ENCODE data around the gene OR2A5.
"Not testable (repeated sequence)": the region's sequence is repeated elsewhere in the genome, so short reads cannot be mapped to it uniquely, and the experiment has no call there.

Gene OR2A5, protein sequence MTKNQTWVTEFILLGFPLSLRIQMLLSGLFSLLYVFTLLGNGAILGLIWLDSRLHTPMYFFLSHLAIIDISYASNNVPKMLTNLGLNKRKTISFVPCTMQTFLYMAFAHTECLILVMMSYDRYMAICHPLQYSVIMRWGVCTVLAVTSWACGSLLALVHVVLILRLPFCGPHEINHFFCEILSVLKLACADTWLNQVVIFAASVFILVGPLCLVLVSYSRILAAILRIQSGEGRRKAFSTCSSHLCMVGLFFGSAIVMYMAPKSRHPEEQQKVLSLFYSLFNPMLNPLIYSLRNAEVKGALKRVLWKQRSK

GRCh38 chr7:144048648-144049047, at the start of gene OR2A5:
Gene OR2A5 (plus strand): TSS chr7:144048948. CDS start chr7:144050402, 1,454 bp downstream.
- DNase-seq (ENCODE audit: low spot score): no peak
- FAIRE-seq: no peak

DNA sequence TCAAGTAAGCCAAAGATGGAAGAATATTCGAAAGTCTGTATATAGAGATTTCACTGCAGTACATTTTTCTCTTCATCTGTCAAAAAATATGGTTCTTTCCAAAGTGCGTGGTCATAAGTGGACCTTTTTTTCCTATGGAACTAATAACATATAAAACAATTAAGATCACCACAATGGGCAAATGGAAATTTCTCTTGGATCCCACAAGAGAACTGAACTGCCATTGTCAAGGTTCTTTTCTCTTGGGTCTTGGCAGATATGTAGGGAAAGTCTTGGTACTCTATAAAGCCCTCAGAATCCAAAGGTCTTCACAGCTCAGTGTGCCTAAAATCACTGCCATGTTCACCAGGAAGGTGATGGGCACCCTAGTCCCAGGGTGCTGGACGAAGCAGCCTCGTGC, 48.7 kb upstream of the OR2A5 start, which contains the start of gene OR6B1:
TSS of gene OR6B1 (plus strand) at position 301 of the 400 bp plus-strand sequence. CDS start 3,677 bp downstream, outside the sequence.
- DNase-seq (ENCODE audit: low spot score): no peak
- FAIRE-seq: no peak

GRCh38 chr7:144001543-144001942, 47.2 kb upstream of the OR2A5 start:
- FAIRE-seq: no peak
- no peak for DNase-seq (ENCODE audit: low spot score)

DNA sequence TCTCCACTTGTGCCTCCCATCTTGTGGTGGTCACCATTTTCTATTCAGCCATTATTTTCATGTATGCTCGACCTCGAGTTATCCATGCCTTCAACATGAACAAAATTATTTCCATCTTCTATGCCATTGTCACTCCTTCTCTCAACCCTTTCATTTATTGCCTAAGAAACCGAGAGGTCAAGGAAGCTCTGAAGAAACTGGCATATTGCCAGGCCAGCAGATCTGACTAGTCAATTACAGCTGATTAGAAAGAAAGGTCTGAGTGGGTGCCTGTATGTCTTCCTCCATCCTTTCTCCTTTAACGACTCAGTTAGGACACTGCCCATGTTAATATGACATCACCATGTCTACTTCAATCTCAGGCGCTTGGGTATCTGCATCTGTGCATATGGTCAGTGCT, 44.0 kb upstream of the OR2A5 start:
- no peak for FAIRE-seq
- no peak for DNase-seq (ENCODE audit: low spot score)

DNA sequence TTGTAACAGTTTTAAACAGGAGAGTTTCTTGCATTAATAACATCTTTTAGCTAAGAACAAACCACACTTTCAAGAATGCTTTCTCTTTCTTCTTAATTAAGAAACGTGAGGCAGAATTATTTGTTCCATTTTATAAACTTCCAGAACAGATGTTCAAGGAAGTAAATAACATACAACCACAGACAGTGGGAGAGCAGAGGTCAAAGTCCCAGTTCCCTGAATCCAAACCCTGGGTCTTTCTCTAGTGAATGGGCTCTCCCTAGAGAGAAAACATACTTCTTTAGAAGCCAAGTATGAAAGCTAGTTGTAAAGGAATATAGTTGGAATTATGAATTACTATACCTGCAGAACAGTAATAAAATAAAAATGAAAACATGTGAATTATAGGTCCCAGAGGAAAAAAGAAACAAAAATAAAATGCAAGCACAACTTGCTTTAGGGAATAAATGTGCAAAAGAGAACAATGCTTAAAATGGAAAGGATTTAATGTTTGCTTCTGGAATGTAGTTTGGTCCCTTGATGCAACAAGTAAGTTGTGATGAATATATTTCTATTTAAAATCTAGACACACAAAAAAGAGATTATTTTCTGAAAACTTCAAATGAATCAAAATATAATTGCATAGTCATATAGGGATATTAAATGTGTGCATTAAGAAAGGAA, 42.6 kb upstream of the OR2A5 start:
- FAIRE-seq (no peak), DNase-seq (ENCODE audit: low spot score) (no peak)

DNA sequence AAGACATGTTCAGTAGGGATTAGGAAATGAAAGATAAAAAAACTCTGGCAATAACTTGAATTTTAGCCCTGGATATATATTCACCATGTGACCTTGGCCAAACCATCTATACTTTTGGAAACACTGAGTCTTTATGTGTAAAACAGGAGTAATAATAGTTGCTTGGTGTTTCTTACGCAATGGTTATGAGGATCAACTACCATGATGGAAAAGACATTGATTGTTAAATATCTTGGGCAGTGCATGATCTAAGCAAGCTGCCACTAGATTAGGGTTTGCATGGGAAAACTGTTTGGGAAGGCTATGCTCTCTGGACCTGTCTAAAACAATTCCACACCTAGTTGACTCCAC, 42.1 kb upstream of the OR2A5 start:
- FAIRE-seq: no peak
- no peak for DNase-seq (ENCODE audit: low spot score)

- no peak for DNase-seq (ENCODE audit: low spot score)
- FAIRE-seq: no peak
Measured at GRCh38 chr7:144009361-144009760, 39.4 kb upstream of the OR2A5 start.

DNA sequence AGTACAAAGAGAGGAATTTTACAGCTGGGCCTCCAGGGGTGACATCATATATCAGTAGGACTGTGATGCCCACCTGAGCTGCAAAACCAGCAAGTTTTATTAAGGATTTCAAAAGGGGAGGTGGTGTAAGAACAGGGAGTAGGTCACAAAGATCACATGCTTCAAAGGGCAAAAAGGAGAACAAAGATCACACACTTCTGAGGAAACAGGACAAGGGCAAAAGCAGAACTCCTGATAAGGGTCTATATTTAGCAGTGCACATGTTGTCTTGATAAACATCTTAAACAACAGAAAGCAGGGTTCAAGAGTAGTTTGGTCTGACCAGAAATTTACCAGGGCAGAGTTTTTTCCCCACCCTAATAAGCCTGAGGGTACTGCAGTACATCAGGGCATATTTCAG, 38.7 kb upstream of the OR2A5 start:
- DNase-seq (ENCODE audit: low spot score); FAIRE-seq: not testable (repeated sequence)

- not testable (repeated sequence) for FAIRE-seq; DNase-seq (ENCODE audit: low spot score)
Measured at GRCh38 chr7:144010821-144011220, 37.9 kb upstream of the OR2A5 start.

- FAIRE-seq (no peak), DNase-seq (ENCODE audit: low spot score) (no peak)
Measured at GRCh38 chr7:144011458-144012230, 37.1 kb upstream of the OR2A5 start.

DNA sequence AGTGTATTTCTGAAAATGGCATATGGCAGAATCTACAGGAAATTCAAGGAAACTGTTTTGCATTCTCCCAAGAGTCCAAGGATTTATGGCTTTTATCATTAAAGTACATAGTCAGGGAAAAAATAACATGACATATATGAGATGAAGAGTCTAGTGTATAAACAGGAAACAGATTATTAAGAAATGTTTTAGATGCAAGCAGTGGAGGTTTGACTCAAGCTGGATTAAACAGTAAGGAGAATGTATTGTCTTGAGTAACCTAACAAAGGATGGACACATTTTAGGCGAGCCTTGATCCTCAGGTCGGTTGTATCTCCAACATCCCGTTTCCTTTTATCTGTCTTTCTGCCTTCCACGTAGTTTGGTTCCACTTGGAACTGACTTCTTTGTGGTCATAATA, 30.7 kb upstream of the OR2A5 start:
- FAIRE-seq: no peak
- no peak for DNase-seq (ENCODE audit: low spot score)

DNA sequence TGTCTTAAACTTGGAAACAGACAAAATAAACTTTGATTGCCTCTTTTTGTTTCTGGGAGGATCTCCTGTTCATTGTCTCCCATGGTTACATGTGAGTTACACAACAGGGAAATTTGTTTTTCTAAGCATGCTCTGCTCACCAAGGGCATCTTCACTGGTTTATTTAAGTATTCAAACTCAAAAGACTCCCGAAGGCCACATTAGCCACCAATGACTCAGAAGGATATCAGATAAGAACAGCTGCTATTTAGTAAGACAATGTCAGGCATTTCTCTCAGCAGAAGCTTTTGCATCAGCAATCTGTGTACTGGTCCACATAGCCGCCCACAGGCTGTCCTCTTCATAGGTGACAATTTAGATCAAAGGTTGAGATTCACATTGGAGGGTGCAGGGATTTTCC, 29.3 kb upstream of the OR2A5 start:
- FAIRE-seq (no peak), DNase-seq (ENCODE audit: low spot score) (peak; percentile 4)

DNA sequence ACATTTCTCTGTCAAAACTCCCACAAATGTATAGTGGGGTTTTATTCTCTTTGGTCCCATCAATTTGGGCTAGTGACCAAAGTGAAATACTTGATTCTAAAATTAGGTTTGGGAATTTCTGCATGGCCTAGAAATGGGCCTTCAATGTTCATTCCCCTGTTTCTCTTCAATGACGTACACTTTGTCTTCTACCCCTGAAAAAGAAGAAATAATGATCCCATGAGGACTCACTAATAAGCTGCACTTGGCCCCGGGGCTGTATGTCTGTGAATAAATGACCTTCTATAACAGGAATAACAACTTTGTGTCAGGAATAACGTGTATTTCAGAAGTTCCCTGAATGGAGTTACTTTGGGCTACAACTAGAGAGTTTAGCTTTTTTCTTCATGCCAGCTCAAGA, 28.4 kb upstream of the OR2A5 start:
- FAIRE-seq: no peak
- no peak for DNase-seq (ENCODE audit: low spot score)

DNA sequence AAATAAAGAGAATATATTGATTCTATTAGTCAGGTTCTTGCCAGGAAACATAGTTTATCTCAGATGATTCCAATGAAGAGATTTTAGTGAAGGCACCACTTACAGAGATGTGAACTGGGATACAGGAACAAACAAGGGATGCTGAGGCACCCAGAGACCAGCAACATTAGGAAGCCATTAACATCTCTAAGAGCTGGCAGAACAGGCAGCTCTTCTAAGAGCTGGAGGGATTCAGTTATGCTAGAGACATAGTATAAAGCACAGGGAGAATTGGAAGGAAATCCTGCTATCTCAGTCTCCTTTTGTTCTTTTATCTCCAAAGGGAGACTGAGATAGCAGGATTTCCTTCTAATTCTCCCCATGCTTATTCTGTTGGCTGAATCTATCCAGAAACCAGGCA, 26.6 kb upstream of the OR2A5 start:
- DNase-seq (ENCODE audit: low spot score) (no peak), FAIRE-seq (no peak)

- FAIRE-seq: no peak
Measured at GRCh38 chr7:144023171-144023827, 25.4 kb upstream of the OR2A5 start.

DNA sequence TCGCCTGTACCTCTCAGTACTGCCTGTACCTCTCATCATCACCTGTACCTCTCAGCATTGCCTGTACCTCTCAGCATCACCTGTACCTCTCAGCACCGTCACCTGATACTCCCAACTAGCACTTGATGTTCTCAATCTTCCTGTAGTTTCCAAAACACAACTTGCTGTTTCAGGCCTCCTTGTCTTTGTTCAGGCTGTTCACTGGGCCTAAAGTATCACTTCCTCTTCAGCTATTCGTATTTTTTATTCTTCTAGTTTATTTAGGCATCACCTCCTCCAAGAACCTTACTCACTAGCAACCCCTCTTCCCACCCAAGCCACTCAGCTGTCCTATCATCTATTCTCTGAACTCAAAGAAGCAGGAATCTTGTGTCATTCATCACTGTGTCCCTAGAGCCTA, 24.5 kb upstream of the OR2A5 start:
- DNase-seq (ENCODE audit: low spot score) (no peak), FAIRE-seq (no peak)

More at GRCh38 chr7:144023171-144023827, 25.4 kb upstream of the OR2A5 start:
- no peak for DNase-seq (ENCODE audit: low spot score)

DNA sequence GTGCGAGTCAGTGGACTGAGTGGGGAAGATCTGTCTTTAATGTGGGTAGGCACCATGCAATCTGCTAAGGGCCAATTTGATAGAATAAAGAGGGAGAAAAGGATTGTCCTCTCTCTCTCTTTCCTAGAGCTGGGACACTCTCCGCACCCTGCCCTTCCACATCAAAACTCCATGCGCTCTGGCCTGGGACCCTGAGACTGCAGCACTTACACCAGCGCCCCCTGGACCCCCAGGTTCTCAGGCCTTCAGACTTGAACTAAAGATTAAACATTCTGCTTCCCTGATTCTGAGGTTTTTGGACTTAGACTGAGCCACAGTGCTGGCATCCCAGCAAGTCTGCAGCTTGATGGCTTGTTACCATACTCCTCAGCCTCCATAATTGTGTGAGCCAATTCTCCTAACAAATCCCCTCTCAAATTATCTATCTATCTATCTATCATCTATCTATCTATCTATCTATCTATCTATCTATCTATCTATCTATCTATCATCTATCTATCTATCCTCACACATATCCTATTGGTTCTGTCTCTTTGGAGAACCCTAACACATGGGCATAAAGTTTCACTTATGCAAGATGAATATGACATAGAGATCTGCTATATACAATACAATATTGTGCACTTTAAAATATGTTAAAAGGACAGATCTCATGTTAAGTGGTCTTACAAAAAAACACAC, 22.4 kb upstream of the OR2A5 start:
- FAIRE-seq (no peak), DNase-seq (ENCODE audit: low spot score) (no peak)

- FAIRE-seq (no peak), DNase-seq (ENCODE audit: low spot score) (no peak)
Measured at GRCh38 chr7:144027070-144027469, 21.7 kb upstream of the OR2A5 start.

- FAIRE-seq: no peak
- DNase-seq (ENCODE audit: low spot score): no peak
Measured at GRCh38 chr7:144027974-144028373, 20.8 kb upstream of the OR2A5 start.

DNA sequence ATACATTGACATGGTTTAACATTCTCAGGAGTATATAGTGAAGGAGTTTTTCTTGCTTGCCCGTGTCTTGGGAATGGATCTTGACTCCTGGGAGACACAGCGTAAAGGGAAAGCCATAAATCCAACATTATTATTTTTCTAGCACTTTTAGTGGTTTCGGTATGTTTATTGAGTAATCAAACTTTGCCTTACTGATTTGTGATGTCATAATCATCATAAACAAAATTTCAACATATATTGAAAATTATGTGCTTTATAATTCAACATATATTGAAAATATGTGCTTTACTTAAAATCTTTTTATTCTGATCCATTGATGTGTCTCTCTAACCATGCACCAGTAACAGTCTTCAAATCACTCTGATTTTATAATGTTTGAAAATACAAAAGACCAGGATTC, 20.2 kb upstream of the OR2A5 start:
- DNase-seq (ENCODE audit: low spot score): no peak
- FAIRE-seq: no peak

DNA sequence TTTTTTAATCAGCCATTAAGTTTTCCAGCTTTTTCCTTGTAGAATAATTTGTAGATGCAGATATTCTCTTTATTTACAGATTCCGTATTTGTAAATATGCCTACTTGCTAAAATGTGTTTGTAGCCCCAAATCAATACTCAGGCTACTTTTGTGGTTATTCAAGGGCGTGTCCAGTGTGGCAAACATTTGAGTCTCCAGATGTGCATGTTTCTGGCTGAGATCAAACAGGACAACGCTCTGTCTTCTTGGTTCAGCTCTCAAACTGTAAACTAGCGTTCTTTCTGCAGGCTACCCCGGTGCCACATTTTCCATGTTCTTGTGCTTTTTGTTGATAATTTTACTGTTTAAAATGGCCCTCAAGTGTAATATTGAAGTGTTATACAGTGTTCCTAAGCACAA, 16.2 kb upstream of the OR2A5 start:
- DNase-seq (ENCODE audit: low spot score) (no peak), FAIRE-seq (no peak)
